Activated CD4-positive, alpha-beta T cell treated with anti-CD3 and anti-CD28 coated beads for 36 hours (primary cell): ENCODE results near the gene ZNF497. TPM values are rescaled to one million over a fixed set of nuclear protein-coding genes. Genes with fewer than 3 reads are reported as not detected.
A peak's percentile ranks its signal among the peaks of the same experiment; 100 is the strongest.

Experiments
- ATAC-seq: fragments of 200-7000 bp; cut with Tn5 transposase; one replicate; pipeline ENCODE4 v1.10.0; 2021; ENCODE audit warnings: mild to moderate bottlenecking, moderate library complexity
- CTCF ChIA-PET: fragments of 350-600 bp; sonication (Branson Sonifier 250); formaldehyde crosslinking; loops from one replicate; lab custom pipeline; 2021; ENCODE audit warnings: antibody characterized with exemption; lab: Charles Lee
- POLR2A ChIA-PET: fragments of 350-600 bp; sonication (Branson Sonifier 250); formaldehyde crosslinking; loops from one replicate; lab custom pipeline; 2021; ENCODE audit warnings: antibody characterized with exemption, inconsistent platforms; lab: Charles Lee
- DNase-seq: peaks from one replicate; pipeline ENCODE4 v3.0.0-alpha.2; 2020
- H3K27ac Mint-ChIP-seq: one replicate; pipeline ENCODE4 v1.8.0; 2021; ENCODE audit warnings: mixed read lengths
- H3K27me3 Mint-ChIP-seq: one replicate; pipeline ENCODE4 v1.8.0; 2021; ENCODE audit warnings: mixed read lengths
- H3K36me3 Mint-ChIP-seq: one replicate; pipeline ENCODE4 v1.8.0; 2021; ENCODE audit warnings: low read depth, mixed read lengths
- H3K4me1 Mint-ChIP-seq: one replicate; pipeline ENCODE4 v1.8.0; 2021; ENCODE audit warnings: mixed read lengths
- H3K4me3 Mint-ChIP-seq: one replicate; pipeline ENCODE4 v1.8.0; 2021; ENCODE audit warnings: mild to moderate bottlenecking, moderate library complexity, mixed read lengths
- H3K9me3 Mint-ChIP-seq: one replicate; pipeline ENCODE4 v1.8.0; 2021; ENCODE audit warnings: low read depth, mixed read lengths
- intact Hi-C, 2 experiments: fragments of 100-400 bp; cut with DNase I in 1 of 2; cut with micrococcal nuclease in 1 of 2; formaldehyde crosslinking; loops; one replicate each; pipeline versions ENCODE4 v1.14.2 to v1.15.1; 2022 to 2024; cut with DNase I, micrococcal nuclease
- total RNA-seq, 2 experiments: library from RNA; stranded (reverse); gene quantifications; one replicate each; pipeline ENCODE4 v1.2.3, GENCODE V29; 2021

Gene ZNF497
- total RNA-seq, 2 experiments from 2014 or later: 1.1 to 1.5 TPM

DNA sequence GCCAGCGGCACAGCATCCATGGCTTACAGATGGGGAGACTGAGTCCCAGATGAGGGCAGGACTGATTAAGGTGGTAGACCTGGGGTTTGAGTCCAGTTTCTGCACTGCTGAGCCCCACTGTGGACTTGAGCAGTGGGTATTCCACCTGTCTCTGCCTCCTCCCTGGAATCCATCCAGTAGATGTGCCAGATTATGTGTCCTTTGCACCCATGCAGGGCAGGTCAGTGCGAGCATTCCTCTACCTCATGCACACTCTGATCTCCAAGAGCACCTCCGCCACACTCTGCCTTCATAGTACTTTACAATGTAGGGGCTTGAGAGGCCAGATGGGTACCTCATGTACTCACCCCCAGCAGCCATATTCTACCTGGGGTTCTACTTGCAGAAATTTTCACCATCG lies 25.7 kb downstream of the ZNF497 start:
- DNase-seq: no peak
- CTCF ChIA-PET: interaction anchor here (0.7 kb wide), 1 partner anchor 118 kb away, joined by 4 read pairs; no protein-coding TSS in a partner anchor
- Mint-ChIP-seq H3K36me3 (peaks cover 41% of the 10 kb centered on the region), H3K4me3 (no peak overlapping the region), H3K27me3 (no peaks in the 10 kb centered on the region), H3K9me3 (no peaks in the 10 kb centered on the region), H3K4me1 (no peaks in the 10 kb centered on the region), H3K27ac (no peak overlapping the region)
- ATAC-seq: no peak
- POLR2A ChIA-PET: no interaction called here
- intact Hi-C loops: no loop called here

- intact Hi-C loops: no loop called here
- no peaks in the 10 kb centered on the region for H3K9me3 Mint-ChIP-seq
- POLR2A ChIA-PET: no interaction called here
- no peak overlapping the region for H3K4me3 Mint-ChIP-seq
- ATAC-seq (no peak), DNase-seq (no peak)
- peaks cover 39% of the 10 kb centered on the region for H3K36me3 Mint-ChIP-seq
- no peaks in the 10 kb centered on the region for H3K27me3 Mint-ChIP-seq
- H3K27ac Mint-ChIP-seq: no peak overlapping the region
- CTCF ChIA-PET: interaction anchor here (0.7 kb wide), 1 partner anchor 118 kb away, joined by 4 read pairs; no protein-coding TSS in a partner anchor
- H3K4me1 Mint-ChIP-seq: no peaks in the 10 kb centered on the region
These were observed 26.3 kb downstream of the ZNF497 start for GRCh38 chr19:58336216-58336615.

DNA sequence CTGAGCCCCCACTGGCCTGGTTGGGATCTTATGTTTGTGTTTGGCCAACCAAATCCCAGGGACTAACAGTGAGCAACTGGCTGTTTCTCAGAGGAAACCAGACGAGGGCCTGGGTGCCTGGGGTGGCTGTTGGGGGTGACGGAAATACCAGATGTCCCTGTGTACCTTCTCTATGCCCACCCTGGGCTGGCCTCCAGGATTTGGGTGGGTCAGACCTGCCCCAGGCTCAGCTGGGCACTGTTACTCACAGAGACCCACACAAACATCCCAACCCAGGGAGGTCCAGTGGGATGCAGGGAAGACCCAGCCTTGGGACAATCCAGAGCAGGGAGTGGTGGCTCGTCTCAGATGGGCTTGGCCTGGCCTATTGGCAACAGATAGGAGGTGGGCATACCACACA lies 26.9 kb downstream of the ZNF497 start:
- ChIA-PET CTCF (interaction anchor here (0.8 kb wide), 1 partner anchor 24 kb away, joined by 3 read pairs; no protein-coding TSS in a partner anchor), POLR2A (no interaction called here)
- no peaks in the 10 kb centered on the region for H3K9me3 Mint-ChIP-seq
- DNase-seq (no peak), ATAC-seq (no peak)
- peaks cover 38% of the 10 kb centered on the region for H3K36me3 Mint-ChIP-seq
- H3K4me1 Mint-ChIP-seq: no peaks in the 10 kb centered on the region
- H3K27ac Mint-ChIP-seq: no peak overlapping the region
- no peak overlapping the region for H3K4me3 Mint-ChIP-seq
- intact Hi-C loops: no loop called here
- H3K27me3 Mint-ChIP-seq: no peaks in the 10 kb centered on the region

DNA sequence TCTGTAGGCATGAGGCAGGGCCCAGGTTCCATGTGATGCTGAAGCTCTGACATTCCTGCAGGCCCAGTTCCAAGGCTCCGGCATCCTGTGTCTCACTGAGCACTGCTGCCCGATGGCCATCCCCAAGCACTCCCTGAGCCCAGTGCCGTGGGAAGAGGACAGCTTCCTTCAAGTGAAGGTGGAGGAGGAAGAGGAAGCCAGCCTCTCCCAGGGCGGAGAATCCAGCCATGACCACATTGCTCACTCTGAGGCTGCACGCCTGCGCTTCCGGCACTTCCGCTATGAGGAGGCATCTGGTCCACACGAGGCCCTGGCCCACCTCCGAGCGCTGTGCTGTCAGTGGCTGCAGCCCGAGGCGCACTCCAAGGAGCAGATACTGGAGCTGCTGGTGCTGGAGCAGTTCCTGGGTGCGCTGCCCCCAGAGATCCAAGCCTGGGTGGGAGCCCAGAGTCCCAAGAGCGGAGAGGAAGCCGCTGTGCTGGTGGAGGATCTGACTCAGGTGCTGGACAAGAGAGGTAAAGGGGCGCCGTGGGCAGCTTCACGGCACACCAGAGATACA lies 27.8 kb downstream of the ZNF497 start:
- intact Hi-C loops: no loop called here
- no peaks in the 10 kb centered on the region for H3K4me1 Mint-ChIP-seq
- H3K4me3 Mint-ChIP-seq: no peak overlapping the region
- H3K27ac Mint-ChIP-seq: no peak overlapping the region
- H3K36me3 Mint-ChIP-seq: peaks cover 34% of the 10 kb centered on the region
- DNase-seq: no peak
- ChIA-PET CTCF (interaction anchor here (0.8 kb wide), 2 partner anchors 12 to 23 kb away, joined by 3 read pairs; no protein-coding TSS in a partner anchor), POLR2A (no interaction called here)
- no peak for ATAC-seq
- no peaks in the 10 kb centered on the region for H3K9me3 Mint-ChIP-seq
- no peaks in the 10 kb centered on the region for H3K27me3 Mint-ChIP-seq

- ATAC-seq (no peak), DNase-seq (no peak)
- H3K9me3 Mint-ChIP-seq: no peaks in the 10 kb centered on the region
- POLR2A ChIA-PET: no interaction called here
- no peaks in the 10 kb centered on the region for H3K27me3 Mint-ChIP-seq
- H3K4me3 Mint-ChIP-seq: no peak overlapping the region
- H3K36me3 Mint-ChIP-seq: peaks cover 18% of the 10 kb centered on the region
- peaks cover 4% of the 10 kb centered on the region for H3K4me1 Mint-ChIP-seq
- intact Hi-C loops: no loop called here
- CTCF ChIA-PET: interaction anchor here (0.5 to 1.7 kb wide), 2 partner anchors 24 to 100 kb away, joined by 3 to 5 read pairs; no protein-coding TSS in a partner anchor
- H3K27ac Mint-ChIP-seq: no peak overlapping the region
These were observed 29.9 kb downstream of the ZNF497 start for GRCh38 chr19:58332697-58333096.

DNA sequence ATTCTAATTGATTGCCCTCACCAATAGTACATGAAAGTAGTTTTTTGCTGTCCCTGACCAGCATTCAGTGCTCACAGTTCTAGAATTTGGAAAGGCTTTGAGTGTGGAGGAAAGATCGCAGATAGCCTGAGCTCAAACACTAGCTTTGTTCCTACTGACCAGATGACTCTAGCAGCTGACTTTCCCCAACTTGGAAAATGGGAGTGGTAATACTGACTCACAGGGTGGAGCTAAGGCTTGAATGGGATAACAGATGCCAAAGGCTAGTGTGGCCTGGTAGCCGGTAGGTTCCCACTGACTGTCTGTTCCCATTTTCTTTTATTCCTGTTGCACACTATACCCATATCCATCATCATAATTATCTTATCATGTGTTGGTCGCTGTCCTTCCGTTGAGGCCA lies 32.1 kb downstream of the ZNF497 start:
- Mint-ChIP-seq H3K4me1 (peaks cover 4% of the 10 kb centered on the region), H3K36me3 (peaks cover 12% of the 10 kb centered on the region), H3K9me3 (no peaks in the 10 kb centered on the region), H3K27me3 (no peaks in the 10 kb centered on the region), H3K27ac (no peak overlapping the region), H3K4me3 (no peak overlapping the region)
- intact Hi-C loops: no loop called here
- ATAC-seq: no peak
- DNase-seq: no peak
- ChIA-PET POLR2A (no interaction called here), CTCF (interaction anchor here (1.4 to 1.8 kb wide), 2 partner anchors 16 to 169 kb away, joined by 5 to 6 read pairs; no protein-coding TSS in a partner anchor)

GRCh38 chr19:58328999-58329398 lies 33.6 kb downstream of the ZNF497 start:
- Mint-ChIP-seq H3K9me3 (no peaks in the 10 kb centered on the region), H3K27me3 (no peaks in the 10 kb centered on the region)
- CTCF ChIA-PET: no interaction called here

DNA sequence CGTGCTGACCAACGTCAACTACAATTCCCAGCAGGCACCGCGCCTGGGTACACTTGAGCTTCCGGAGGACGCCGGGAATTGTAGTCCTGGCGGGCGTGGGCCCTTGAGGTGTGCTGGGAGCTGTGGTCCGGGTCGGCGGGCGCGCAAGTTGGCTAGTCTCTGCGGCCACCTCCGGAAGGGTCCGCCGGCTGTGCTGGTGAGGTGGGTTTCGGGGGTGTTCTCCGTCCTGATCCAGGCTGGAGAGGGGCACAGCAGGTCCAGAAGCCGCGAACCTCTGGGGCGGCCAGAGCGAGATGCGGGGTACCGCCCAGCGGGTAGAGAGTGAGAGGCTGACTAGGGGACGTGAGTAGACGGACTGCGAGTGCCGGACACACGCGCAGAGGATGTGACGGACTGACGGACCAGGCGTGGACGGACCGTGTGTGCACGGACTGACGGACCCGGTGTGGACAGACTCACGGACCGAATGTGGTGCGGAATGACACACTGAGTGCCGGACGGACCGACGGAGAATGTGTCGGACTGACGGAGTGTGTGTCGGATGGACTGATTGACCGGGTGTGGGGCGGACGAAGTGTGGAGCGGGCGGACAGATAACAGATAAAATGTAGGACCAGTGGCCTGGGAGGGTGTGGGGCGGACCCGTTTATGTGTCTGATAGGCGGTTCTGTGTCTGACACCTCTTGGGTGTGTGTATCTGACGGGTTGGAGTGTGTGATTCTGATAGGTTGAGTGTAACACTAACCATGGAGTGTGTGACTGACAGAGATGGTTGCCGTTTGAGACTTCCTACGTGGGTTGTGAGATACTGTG lies 35.4 kb downstream of the ZNF497 start, which contains the start of gene ZSCAN22:
Gene ZSCAN22, plus strand, starts transcription at position 81 of the 813 bp plus-strand sequence. CDS start 7,809 bp downstream, outside the sequence.
- ChIA-PET POLR2A (interaction anchor here (1.1 kb wide), 1 partner anchor 192 kb away, joined by 6 read pairs; the partner anchor contains the start of gene ZBTB45), CTCF (interaction anchor here (1.3 kb wide), 1 partner anchor 18 kb away, joined by 4 read pairs; no protein-coding TSS in a partner anchor)
- ATAC-seq (peak; percentile 91), DNase-seq (peak; percentile 96)
- Mint-ChIP-seq H3K27me3 (no peaks in the 10 kb centered on the region), H3K36me3 (no peaks in the 10 kb centered on the region), H3K9me3 (no peaks in the 10 kb centered on the region), H3K27ac (no peak within 1 kb of the TSS), H3K4me3 (no peak within 1 kb of the TSS), H3K4me1 (peaks cover 4% of the 10 kb centered on the region)
- intact Hi-C loops: loop anchor here (1.0 to 2.0 kb wide), 18 partner anchors 20 to 248 kb away; partner anchors contain the start of genes ERVK3-1 (in 2 of the 2), ZNF497 (in 2 of the 2), ZNF8 (in 2 of the 2) and ZNF837 (in 2 of the 2)

More at GRCh38 chr19:58328999-58329398, 33.6 kb downstream of the ZNF497 start:
- Mint-ChIP-seq H3K4me1 (peaks cover 4% of the 10 kb centered on the region), H3K36me3 (peaks cover 2% of the 10 kb centered on the region), H3K4me3 (no peak overlapping the region), H3K27ac (no peak overlapping the region)
- POLR2A ChIA-PET: no interaction called here
- DNase-seq (no peak), ATAC-seq (no peak)
- intact Hi-C loops: no loop called here

- DNase-seq (no peak), ATAC-seq (peak; percentile 45)
- no peaks in the 10 kb centered on the region for H3K27me3 Mint-ChIP-seq
- no peaks in the 10 kb centered on the region for H3K36me3 Mint-ChIP-seq
- no peak overlapping the region for H3K27ac Mint-ChIP-seq
- POLR2A ChIA-PET: interaction anchor here (1.1 kb wide), 1 partner anchor 192 kb away, joined by 6 read pairs; the partner anchor contains the start of gene ZBTB45
- H3K4me1 Mint-ChIP-seq: peaks cover 4% of the 10 kb centered on the region
- intact Hi-C loops: loop anchor here (1.0 to 2.0 kb wide), 6 partner anchors 21 to 114 kb away; partner anchors contain the start of genes ERVK3-1 (in 2 of the 2), ZNF8 (in 2 of the 2), ZNF132 (in 1 of the 2) and ZNF497 (in 1 of the 2)
- H3K9me3 Mint-ChIP-seq: no peaks in the 10 kb centered on the region
- H3K4me3 Mint-ChIP-seq: no peak overlapping the region
- CTCF ChIA-PET: interaction anchor here (1.3 kb wide), 1 partner anchor 18 kb away, joined by 4 read pairs; no protein-coding TSS in a partner anchor
These were observed 36.0 kb downstream of the ZNF497 start for GRCh38 chr19:58326501-58326913.

- H3K36me3 Mint-ChIP-seq: no peaks in the 10 kb centered on the region
- DNase-seq: peak; percentile 38
- intact Hi-C loops: loop anchor here (1.0 to 2.0 kb wide), 6 partner anchors 20 to 115 kb away; partner anchors contain the start of genes ERVK3-1 (in 2 of the 2), ZNF8 (in 2 of the 2), ZNF132 (in 1 of the 2) and ZNF497 (in 1 of the 2)
- no peak for ATAC-seq
- no peaks in the 10 kb centered on the region for H3K27me3 Mint-ChIP-seq
- ChIA-PET CTCF (no interaction called here), POLR2A (no interaction called here)
- no peaks in the 10 kb centered on the region for H3K9me3 Mint-ChIP-seq
- peaks cover 4% of the 10 kb centered on the region for H3K4me1 Mint-ChIP-seq
- H3K4me3 Mint-ChIP-seq: no peak overlapping the region
- H3K27ac Mint-ChIP-seq: no peak overlapping the region
These were observed 37.1 kb downstream of the ZNF497 start for GRCh38 chr19:58325311-58326022.
